ACHN (cell line): ENCODE measurements around the gene CFAP298.
"Not testable (repeated sequence)": the region's sequence is repeated elsewhere in the genome, so short reads cannot be mapped to it uniquely, and the experiment has no call there.

ENCODE experiments used
- DNase-seq: peaks from one replicate; pipeline ENCODE4 v3.0.0-alpha.2; 2015
- in situ Hi-C: cut with HindIII; loops from 2 replicates; pipeline ENCODE4 v1.10.0; 2017; ENCODE audit warnings: low sequenced_read_pairs, low pct_ligation_motif_present, low pct_unique_long_range_greater_than_20kb

CFAP298 gene

GRCh38 chr21:32612075-32612998 is at the start of gene CFAP298:
Gene CFAP298, minus strand, starts transcription at chr21:32612377. Its CDS starts 134 bp downstream, at chr21:32612243.
- DNase-seq: peak; percentile 83
- in situ Hi-C loops: no loop called here

GRCh38 chr21:32661026-32661782 is 49.0 kb upstream of the CFAP298 start:
- DNase-seq, in situ Hi-C loops: not testable (repeated sequence)

- in situ Hi-C loops: no loop called here
Measured at GRCh38 chr21:32658524-32658923, 46.3 kb upstream of the CFAP298 start.

GRCh38 chr21:32653326-32653901 is 41.2 kb upstream of the CFAP298 start:
- in situ Hi-C loops: no loop called here

More at GRCh38 chr21:32658524-32658923, 46.3 kb upstream of the CFAP298 start:
- no peak for DNase-seq

GRCh38 chr21:32648165-32648564 is 36.0 kb upstream of the CFAP298 start:
- DNase-seq: no peak
- in situ Hi-C loops: no loop called here

More at GRCh38 chr21:32653326-32653901, 41.2 kb upstream of the CFAP298 start:
- peak; percentile 51 for DNase-seq

DNA sequence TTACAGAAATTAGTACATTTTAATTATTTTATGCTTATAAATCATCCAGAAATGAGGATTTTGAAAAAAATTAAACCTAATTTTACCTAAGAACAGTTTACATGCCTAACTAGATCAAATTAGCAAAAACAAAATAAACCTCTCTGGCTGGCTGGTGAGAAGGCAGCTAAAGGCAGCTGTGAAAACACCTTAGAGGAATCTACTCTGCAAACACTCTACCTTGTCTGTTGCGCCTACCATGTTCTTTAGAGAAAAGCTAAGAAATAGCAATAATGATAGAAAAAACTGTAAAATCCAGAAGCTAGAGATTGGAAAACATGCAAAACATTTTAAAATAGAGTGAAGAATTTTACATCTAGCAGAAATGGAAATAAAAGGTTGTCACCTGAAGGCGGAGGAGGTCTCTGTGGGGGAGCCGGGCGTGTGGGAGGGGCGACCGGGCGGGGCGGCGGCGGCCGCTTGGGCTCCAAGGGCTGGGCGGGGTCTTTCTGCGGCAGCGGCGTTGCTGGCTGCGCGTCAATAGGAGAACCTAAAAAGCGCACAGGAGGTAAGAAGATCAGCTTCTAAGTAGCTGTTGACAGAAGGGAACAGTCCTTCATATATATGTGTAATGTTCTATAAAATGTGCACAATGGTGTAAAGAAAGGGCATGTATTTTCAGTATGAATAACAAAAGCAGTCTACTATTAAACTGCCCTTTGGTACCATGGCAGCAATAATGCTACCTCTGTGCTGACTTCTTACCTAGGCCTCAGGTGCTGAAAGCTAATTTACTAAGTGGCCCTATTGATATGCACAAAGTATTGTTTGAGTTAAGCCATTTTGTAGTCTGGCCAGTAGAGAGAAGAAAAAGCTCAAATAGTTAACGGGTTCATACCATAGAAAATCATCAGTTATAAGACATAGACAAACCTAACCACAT is 33.3 kb upstream of the CFAP298 start:
- in situ Hi-C loops: no loop called here
- DNase-seq: peak; percentile 14

DNA sequence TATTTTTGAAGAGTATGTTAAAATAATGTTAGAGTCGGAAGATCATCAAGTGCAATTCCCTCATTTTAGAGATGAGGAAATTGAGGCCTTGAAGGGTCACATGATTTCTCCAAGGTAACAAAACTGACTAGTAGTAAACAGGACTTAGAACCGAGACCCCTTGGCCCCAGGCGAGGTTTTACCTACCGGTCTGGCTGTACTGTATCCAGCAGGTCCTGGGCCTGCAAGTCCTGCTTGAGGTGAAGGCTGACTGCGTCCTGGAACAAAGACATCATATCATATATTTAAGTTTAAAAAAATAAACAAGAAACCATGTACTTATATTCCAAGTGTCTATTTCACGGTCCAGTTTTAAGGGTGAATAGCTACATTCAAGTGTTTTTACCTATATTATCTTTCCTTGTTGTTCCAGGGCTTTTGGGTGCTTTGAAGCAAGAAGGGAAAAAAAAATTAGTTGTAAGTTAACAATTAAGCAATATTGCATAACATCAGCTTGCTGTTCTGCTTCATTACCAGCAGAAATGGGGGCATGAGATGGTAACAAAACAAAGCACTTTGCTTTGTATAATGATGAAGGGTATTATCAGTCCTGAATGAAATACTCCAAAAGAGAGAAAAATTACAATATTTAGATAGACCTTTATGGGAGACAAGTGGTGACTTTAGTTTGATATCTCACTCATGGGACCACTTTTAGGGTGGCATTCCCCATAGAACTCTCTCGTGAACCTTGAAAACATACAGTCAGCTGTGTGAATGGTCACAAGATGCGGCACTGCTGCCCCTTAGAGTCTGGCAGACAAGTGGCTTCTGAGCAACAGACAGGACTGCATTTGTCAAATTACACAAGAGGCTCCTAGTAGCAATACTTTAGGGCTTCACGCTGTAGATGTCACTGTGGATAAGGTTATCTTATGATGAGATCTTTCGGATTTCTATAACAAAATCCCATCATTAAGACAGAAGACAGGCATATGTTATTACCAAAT is 29.8 kb upstream of the CFAP298 start:
- in situ Hi-C loops: no loop called here
- no peak for DNase-seq

GRCh38 chr21:32626621-32627196 is 14.5 kb upstream of the CFAP298 start:
- in situ Hi-C loops: no loop called here
- no peak for DNase-seq

DNA sequence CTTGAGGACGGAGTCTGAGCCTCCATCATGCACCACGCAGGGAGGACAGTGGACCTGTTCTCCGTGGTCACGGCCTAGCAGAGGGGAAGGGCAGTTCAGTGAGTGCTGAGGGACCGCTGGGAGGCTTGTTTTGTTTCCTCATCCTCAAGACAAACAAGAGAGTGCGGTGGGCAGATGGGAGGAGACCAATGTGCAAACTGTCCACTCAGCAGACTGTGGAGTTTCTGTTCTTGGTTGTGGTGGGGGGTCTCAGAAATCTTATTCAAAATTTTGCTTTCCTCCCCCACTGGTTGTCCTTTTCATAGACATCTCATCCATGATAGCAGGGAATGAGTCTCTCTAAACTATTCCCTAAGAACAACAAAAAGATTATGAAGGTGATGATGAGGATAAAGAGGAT is 6.0 kb upstream of the CFAP298 start:
- in situ Hi-C loops, DNase-seq: not testable (repeated sequence)

GRCh38 chr21:32613436-32614043 is 1.4 kb upstream of the CFAP298 start:
- no peak for DNase-seq
- in situ Hi-C loops: no loop called here

DNA sequence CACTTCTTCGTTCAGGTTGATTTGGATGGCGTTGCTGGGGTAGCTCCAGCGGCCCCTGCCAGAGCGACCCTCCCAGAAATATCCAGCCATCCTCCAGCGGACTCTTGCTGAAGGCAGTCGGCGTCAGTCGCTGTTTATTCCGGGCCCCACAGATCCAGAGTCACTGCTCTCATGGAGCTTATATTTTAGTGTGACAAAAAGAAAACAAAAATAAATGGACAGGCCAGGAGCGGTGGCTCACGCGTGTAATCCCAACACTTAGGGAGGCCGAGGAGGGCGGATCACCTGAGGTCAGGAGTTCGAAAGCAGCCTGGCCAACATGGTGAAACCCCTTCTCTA is 791 bp upstream of the CFAP298 start:
- DNase-seq: no peak
- in situ Hi-C loops: no loop called here

- in situ Hi-C loops: no loop called here
- DNase-seq: peak; percentile 25
Measured at GRCh38 chr21:32611471-32611997, 643 bp downstream of the CFAP298 start.

GRCh38 chr21:32610940-32611339 is 1.2 kb downstream of the CFAP298 start:
- in situ Hi-C loops, DNase-seq: not testable (repeated sequence)

DNA sequence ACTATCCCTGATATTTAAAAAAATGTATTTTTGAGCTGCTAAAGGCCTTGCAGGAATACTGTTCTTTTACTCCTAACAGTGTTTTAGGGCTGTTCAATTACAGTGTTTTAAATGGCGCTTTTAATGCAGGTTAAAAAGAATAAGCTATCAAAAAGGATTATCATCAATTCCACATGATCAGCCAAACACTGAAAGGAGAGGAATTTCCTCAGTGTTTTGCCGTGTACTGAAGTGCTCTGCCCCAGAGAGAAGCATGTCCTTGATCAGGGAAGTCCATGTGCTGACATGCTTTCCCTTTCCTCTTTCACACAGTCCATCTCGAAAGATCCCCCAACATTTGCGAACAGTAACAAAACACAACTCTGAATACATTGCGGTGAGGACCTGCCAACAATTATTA is 3.3 kb downstream of the CFAP298 start:
- in situ Hi-C loops: no loop called here
- no peak for DNase-seq

DNA sequence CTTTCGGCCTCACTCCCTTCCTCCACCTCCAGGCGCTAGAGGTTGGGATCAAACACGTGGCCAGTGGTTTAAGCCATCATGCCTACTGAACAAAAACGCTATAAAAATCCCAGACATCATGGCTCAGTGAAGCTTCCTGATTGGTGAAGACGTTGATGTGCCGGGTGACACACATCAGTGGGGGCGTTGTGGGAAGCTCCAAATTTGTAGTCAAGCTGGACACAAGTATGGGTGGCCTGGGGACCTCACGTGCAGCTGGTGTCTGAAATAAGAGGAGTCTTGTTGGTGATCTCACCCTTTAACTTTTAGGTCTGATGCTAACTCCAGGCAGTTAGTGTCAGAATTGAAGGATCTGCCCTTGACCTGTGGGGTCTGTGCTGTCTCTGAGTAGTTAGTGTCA is 6.7 kb downstream of the CFAP298 start:
- in situ Hi-C loops: no loop called here

GRCh38 chr21:32604464-32604863 is 7.7 kb downstream of the CFAP298 start:
- in situ Hi-C loops: no loop called here
- DNase-seq: no peak

More for the DNA sequence above, 6.7 kb downstream of the CFAP298 start:
- DNase-seq: no peak
